Mucosa of stomach (tissue), 1 donor: ENCODE data around the gene TREX2.

Experiments
- H3K27me3 ChIP-seq: one replicate; pipeline ENCODE4 v1.7.0; 2013; ENCODE audit warnings: mild to moderate bottlenecking, low read length; ENCODE audit not compliant: control insufficient read depth, insufficient read depth
- H3K36me3 ChIP-seq: one replicate; pipeline ENCODE4 v1.7.0; 2013; ENCODE audit warnings: low read length; ENCODE audit not compliant: control insufficient read depth, insufficient read depth
- H3K4me1 ChIP-seq: one replicate; pipeline ENCODE4 v1.7.0; 2013; ENCODE audit warnings: mild to moderate bottlenecking, low read length; ENCODE audit not compliant: control insufficient read depth, insufficient read depth
- H3K4me3 ChIP-seq: one replicate; pipeline ENCODE4 v1.7.0; 2013; ENCODE audit warnings: low read length
- H3K9ac ChIP-seq: one replicate; pipeline ENCODE4 v1.7.0; 2013; ENCODE audit warnings: mild to moderate bottlenecking, low read length, moderate library complexity
- H3K9me3 ChIP-seq: one replicate; pipeline ENCODE4 v1.7.0; 2013; ENCODE audit warnings: mild to moderate bottlenecking, low read length, moderate library complexity; ENCODE audit not compliant: control insufficient read depth
- donor health status: Pancreatic carcinoma.

TREX2 gene

GRCh38 chrX:153445856-153446635 is at the start of gene TREX2:
Gene TREX2, minus strand, starts transcription at chrX:153446056. Its CDS starts 626 bp downstream, at chrX:153445430.
- H3K4me3 ChIP-seq = no peak within 1 kb of the TSS

GRCh38 chrX:153495362-153495751 is 49.5 kb upstream of the TREX2 start:
- H3K27me3 ChIP-seq = no peaks in the 10 kb centered on the region
- H3K36me3 ChIP-seq = no peaks in the 10 kb centered on the region
- no peak overlapping the region for H3K4me3 ChIP-seq
- no peak overlapping the region for H3K9ac ChIP-seq
- no peaks in the 10 kb centered on the region for H3K9me3 ChIP-seq
- peaks cover 4% of the 10 kb centered on the region for H3K4me1 ChIP-seq

More at GRCh38 chrX:153445856-153446635, at the start of gene TREX2:
- no peaks in the 10 kb centered on the region for H3K27me3 ChIP-seq
- H3K36me3 ChIP-seq = no peaks in the 10 kb centered on the region
- H3K4me1 ChIP-seq = no peaks in the 10 kb centered on the region
- H3K9me3 ChIP-seq = no peaks in the 10 kb centered on the region
- no peak within 1 kb of the TSS for H3K9ac ChIP-seq

- no peaks in the 10 kb centered on the region for H3K27me3 ChIP-seq
- H3K9ac ChIP-seq = no peak within 1 kb of the TSS
- H3K4me3 ChIP-seq = no peak within 1 kb of the TSS
- H3K4me1 ChIP-seq = peaks cover 4% of the 10 kb centered on the region
- H3K36me3 ChIP-seq = no peaks in the 10 kb centered on the region
- no peaks in the 10 kb centered on the region for H3K9me3 ChIP-seq
These were observed 48.9 kb upstream of the TREX2 start, which contains the start of gene BGN for GRCh38 chrX:153494541-153495361. Gene BGN, plus strand, starts transcription at chrX:153494980. Its CDS starts 9,652 bp downstream, at chrX:153504632.

- Histone ChIP-seq H3K4me3 (no peak overlapping the region), H3K27me3 (no peaks in the 10 kb centered on the region), H3K9ac (no peak overlapping the region), H3K4me1 (peaks cover 4% of the 10 kb centered on the region), H3K9me3 (no peaks in the 10 kb centered on the region), H3K36me3 (no peaks in the 10 kb centered on the region)
These were observed 48.2 kb upstream of the TREX2 start for GRCh38 chrX:153494061-153494460.

GRCh38 chrX:153493085-153493484 is 47.2 kb upstream of the TREX2 start:
- Histone ChIP-seq H3K4me1 (peaks cover 9% of the 10 kb centered on the region), H3K4me3 (no peak overlapping the region), H3K9ac (no peak overlapping the region), H3K36me3 (no peaks in the 10 kb centered on the region), H3K27me3 (no peaks in the 10 kb centered on the region), H3K9me3 (no peaks in the 10 kb centered on the region)

- Histone ChIP-seq H3K4me1 (peaks cover 9% of the 10 kb centered on the region), H3K27me3 (no peaks in the 10 kb centered on the region)
These were observed 46.7 kb upstream of the TREX2 start for GRCh38 chrX:153492543-153492942.

GRCh38 chrX:153491918-153492317 is 46.1 kb upstream of the TREX2 start:
- Histone ChIP-seq H3K4me3 (no peak overlapping the region), H3K4me1 (peaks cover 9% of the 10 kb centered on the region), H3K27me3 (no peaks in the 10 kb centered on the region), H3K9me3 (no peaks in the 10 kb centered on the region), H3K9ac (no peak overlapping the region), H3K36me3 (no peaks in the 10 kb centered on the region)

More at GRCh38 chrX:153492543-153492942, 46.7 kb upstream of the TREX2 start:
- Histone ChIP-seq H3K4me3 (no peak overlapping the region), H3K9ac (no peak overlapping the region), H3K36me3 (no peaks in the 10 kb centered on the region), H3K9me3 (no peaks in the 10 kb centered on the region)

GRCh38 chrX:153491351-153491914 is 45.6 kb upstream of the TREX2 start:
- H3K9me3 ChIP-seq = no peaks in the 10 kb centered on the region
- H3K4me1 ChIP-seq = peaks cover 9% of the 10 kb centered on the region
- H3K27me3 ChIP-seq = no peaks in the 10 kb centered on the region
- H3K4me3 ChIP-seq = no peak overlapping the region
- H3K9ac ChIP-seq = no peak overlapping the region
- H3K36me3 ChIP-seq = no peaks in the 10 kb centered on the region

GRCh38 chrX:153490217-153490930 is 44.5 kb upstream of the TREX2 start:
- H3K27me3 ChIP-seq = no peaks in the 10 kb centered on the region
- H3K9me3 ChIP-seq = no peaks in the 10 kb centered on the region
- H3K9ac ChIP-seq = no peak overlapping the region
- no peaks in the 10 kb centered on the region for H3K36me3 ChIP-seq
- no peak overlapping the region for H3K4me3 ChIP-seq
- H3K4me1 ChIP-seq = peaks cover 9% of the 10 kb centered on the region

GRCh38 chrX:153488231-153488914 is 42.5 kb upstream of the TREX2 start:
- no peaks in the 10 kb centered on the region for H3K9me3 ChIP-seq
- H3K27me3 ChIP-seq = no peaks in the 10 kb centered on the region
- H3K4me3 ChIP-seq = no peak overlapping the region
- no peak overlapping the region for H3K9ac ChIP-seq
- H3K4me1 ChIP-seq = peaks cover 5% of the 10 kb centered on the region
- H3K36me3 ChIP-seq = no peaks in the 10 kb centered on the region

GRCh38 chrX:153487590-153488071 is 41.8 kb upstream of the TREX2 start:
- Histone ChIP-seq H3K4me3 (no peak overlapping the region), H3K4me1 (peaks cover 5% of the 10 kb centered on the region), H3K9me3 (no peaks in the 10 kb centered on the region), H3K9ac (no peak overlapping the region), H3K27me3 (no peaks in the 10 kb centered on the region), H3K36me3 (no peaks in the 10 kb centered on the region)
